NCI-H2227 (cell line): ENCODE measurements around the gene CPPED1.
"Not testable (repeated sequence)": the region's sequence is repeated elsewhere in the genome, so short reads cannot be mapped to it uniquely, and the experiment has no call there.

ENCODE experiments used
- DNase-seq: peaks from one replicate; lab custom pipeline; 2025; ENCODE audit not compliant: unreplicated experiment; lab: John Stamatoyannopoulos, UW

The CPPED1 gene

DNA sequence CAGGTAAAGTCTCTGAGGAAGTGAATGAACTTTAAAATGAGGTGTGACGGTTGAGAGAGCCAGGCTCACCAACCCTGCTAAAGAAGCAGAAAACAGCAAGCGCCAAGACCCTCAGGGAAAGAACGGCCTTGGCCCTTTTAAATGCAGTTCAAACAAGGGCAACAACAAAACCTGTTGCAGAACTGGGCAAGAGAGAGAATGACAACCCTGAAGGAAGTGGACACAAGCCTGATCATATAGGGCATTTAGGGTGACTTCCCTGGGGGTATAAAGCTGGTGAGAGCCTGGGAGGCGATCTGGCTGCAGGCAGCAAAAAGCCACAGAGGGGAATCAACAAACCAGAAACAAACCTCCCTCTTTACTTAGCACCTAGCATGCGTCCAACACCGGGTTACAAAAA, 1.0 kb downstream of the CPPED1 start:
- no peak for DNase-seq

DNA sequence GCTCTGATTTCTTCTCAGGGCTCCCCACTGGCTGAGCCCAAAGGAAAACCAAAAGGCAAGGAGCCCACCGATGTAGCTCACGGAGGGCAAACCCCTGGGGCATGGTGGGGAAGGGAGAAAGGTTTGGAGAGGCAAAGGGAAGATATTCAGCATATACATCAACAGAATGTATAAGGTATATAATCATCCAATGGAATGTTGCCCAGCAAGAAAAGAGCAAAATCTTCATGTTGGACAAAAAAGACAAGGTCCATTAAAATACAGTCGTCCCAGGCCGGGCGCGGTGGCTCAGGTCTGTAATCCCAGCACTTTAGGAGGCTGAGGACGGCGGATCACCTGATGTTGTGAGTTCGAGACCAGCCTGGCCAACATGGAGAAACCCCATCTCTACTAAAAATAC, 1.6 kb downstream of the CPPED1 start:
- DNase-seq: no peak

DNA sequence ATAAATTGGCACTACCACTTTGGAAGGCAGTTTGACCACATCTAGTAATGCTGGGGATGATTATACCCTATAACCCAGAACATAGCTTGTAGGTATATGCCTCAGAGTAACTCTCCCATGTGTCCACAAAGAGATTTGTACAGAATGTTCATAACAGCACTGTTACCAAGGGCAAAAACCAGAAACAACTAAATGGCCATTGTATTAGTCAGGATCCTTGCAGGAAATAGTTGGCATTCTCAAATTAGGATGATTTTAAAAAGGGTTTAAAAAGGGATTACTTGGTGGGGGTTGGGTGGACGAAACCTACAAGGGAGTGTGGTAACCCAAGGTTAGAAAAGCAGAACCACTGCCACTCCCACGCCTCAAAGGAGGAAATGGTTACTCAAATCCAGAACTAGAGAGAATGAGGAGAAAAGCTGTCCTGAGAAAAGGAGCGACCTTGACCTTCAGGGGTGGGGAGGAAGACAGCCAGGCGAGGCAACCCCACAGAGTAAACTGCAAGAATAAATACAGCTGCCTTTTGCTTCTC, 2.1 kb downstream of the CPPED1 start:
- no peak for DNase-seq

DNA sequence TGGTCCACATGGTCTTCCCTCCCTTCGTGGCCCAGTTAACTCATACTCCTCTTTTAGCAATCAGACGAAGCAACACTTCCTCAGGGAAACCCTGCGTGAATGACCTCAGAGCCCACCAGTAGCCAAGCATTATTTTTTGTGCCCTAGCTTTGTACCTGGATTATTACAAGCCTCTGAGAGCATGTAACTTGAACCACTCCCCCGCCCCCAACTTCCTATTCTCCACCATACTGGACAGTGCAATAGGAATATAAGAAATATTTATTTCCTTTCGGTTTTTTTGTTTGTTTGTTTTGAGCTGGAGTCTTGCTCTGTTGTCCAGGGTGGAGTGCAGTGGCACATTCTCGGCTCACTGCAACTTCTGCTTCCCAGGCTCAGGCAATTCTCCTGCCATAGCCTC, 2.9 kb downstream of the CPPED1 start:
- no peak for DNase-seq

DNA sequence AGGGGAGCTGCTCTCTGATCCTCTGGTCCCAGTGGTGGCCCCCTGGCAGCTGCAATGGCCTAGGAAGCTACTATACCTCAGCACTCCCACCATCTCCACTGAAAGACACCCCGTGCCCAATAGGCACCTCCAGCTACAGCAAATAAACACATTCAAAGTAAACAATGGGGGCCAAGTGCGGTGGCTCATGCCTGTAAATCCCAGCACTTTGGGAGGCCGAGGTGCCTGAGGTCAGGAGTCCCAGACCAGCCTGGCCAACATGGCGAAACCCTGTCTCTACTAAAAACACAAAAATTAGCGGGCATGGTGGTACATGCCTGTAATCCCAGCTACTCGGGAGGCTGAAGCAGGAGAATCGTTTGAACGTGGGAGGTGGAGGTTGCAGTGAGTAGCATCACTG, 3.7 kb downstream of the CPPED1 start:
- DNase-seq: not testable (repeated sequence)

DNA sequence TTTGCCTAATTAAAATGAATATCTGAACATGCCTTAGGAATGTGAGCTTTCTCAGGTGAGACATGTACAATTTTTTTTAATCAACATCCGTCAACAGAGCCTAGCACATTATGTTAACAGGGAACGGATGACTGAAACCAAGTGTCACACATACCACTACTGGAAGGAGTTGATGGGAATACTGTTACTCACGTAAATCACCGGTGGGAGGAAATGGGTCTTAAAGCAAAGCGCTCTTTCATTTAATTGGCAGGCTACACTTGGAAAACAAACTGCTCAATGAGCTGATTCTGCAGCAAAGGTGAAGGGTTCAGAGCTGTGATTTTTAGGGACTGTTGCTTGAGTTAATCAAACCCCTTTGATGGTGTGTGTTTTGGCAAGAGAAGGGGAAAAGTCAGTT, 4.8 kb downstream of the CPPED1 start:
- no peak for DNase-seq

DNA sequence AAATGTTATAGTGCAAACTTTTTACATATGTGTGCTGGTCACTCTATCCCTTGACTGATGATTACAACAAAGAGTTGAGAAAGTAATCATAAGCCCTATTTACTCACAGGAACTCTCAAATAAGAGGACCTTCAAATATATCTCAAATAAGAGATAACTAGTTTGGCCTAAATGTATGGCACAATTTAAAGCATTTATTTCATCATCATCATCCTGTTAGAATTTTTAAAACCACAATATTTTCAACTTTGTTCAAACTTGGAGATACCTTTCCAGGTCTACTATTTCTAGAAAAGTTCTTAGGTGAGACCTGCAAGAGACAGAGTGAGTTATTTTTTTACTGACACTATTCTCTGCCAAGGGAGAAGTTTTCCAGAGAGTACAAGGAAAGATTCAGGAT, 5.5 kb downstream of the CPPED1 start:
- DNase-seq: no peak

DNA sequence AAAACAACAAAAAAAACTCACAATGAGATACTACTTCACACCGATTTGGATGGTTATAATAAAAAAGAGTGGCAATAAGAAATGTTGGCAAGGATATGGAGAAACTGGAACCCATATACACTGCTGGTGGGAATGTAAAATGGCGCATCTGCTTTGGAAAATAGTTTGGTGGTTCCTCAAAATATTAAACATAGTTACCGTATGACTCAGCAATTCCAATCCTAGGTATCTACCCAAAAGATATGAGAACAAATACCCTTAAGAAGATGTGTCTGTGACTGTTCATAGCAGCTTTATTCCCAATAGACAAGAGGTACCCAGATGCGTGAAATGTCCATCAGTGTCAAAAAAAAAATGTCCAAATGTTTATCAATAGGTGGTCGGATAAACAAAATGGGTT, 7.2 kb downstream of the CPPED1 start:
- DNase-seq: no peak

DNA sequence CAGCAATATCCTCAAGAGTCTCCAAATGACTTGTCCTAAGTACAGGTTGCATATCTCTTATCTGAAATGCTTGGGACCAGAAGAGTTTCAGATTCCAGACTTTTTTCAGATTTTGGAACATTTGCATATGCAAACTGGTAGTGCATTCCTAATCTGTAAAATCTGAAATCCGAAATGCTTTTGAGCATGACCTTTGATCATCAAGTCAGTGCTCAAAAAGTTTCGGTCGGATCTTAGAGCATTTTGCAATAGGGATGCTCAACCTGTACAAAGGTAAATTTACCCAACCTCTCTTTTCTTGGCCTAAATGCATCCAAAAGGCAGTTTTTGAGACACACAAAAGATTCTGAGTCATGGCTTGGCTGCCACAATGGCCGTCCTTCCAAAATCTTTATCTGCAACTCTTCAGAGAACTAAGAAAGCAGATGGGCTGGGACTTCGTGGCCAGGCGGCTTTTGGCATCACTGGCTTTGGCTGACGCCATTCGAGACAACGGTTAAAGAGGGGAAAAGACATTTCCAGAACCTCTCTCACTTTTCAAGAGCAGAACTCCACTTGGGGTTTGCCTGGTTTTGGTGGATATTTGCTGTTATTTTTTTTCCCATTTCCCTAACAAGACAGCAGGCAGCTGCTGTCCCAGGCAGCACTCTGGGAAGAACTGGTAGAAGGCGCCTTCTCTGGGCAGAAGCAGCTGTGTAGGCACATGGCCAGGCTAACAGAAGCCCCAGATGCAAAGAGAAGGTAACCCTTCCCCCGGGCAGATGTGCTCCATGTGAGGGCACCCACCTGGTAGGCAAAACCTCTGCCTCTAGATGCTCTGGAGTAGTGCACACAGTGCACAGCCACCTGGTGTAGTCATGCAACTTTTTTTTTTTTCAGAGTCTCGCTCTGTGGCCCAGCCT, 8.9 kb downstream of the CPPED1 start:
- DNase-seq: no peak

DNA sequence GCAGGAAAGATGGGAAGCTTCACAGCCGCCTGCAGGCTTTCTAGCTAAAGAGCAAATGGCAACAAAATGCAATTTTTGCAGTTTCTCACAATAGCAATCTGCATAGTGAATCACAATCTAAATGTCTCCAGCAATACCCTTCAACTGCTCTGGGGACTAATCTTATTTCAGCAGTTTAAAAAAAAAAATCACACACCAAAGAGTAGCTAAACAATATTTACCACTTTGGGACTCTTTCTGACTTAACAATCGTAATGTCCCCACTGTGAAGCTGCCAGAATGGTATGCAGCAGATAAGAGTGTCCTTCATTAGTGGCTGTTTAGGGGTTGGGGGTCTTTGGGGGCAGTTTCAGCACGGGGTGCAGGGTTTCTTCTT, 9.8 kb downstream of the CPPED1 start:
- DNase-seq: no peak

DNA sequence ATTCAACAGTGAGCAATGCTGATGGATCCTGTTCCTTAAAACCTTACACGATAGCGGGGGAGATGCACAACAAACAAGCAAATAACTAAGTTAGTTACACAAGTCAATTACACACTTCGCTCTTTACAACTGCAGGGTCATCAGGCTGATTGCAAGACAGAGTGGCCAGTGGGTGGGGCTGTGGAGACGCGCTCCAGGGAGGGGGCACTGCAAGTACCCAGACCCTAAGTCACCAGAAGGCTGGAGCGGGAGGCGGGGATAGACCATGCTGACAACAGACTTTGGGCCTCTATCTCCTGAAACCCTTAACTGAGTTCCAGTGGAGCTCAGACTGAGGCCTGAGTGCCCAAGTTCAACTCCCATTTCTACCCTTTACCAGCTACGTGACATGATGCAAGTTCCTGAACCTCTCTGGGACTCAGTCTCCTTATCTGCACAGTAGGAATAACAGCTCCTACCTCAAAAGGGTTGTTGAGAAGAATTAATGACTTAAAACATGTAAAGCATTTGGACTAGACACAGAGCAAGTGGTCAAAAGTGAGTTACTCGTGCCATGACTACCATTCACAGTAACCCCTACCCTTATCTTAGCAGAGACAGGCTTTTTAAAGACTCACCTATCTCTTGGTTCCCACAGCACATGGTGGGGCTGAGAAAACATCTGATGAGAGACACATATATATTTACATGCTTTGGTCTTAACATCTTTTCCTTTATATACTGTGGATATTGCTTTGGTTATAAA, 10.4 kb downstream of the CPPED1 start:
- DNase-seq: no peak

DNA sequence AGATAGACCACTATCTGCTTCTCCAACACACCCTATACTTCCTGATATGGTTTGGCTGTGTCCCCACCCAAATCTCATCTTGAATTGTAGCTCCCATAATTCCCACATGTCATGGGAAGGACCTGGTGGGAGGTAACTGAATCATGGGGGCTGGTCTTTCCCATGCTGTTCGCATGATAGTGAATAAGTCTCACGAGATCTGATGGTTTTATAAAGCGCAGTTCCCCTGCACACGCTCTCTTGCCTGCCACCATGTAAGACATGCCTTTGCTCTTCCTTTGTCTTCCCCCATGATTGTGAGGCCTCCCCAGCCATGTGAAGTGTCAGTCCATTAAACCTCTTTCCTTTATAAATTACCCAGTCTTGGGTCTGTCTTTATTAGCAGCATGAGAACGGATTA, 11.2 kb downstream of the CPPED1 start:
- not testable (repeated sequence) for DNase-seq

DNA sequence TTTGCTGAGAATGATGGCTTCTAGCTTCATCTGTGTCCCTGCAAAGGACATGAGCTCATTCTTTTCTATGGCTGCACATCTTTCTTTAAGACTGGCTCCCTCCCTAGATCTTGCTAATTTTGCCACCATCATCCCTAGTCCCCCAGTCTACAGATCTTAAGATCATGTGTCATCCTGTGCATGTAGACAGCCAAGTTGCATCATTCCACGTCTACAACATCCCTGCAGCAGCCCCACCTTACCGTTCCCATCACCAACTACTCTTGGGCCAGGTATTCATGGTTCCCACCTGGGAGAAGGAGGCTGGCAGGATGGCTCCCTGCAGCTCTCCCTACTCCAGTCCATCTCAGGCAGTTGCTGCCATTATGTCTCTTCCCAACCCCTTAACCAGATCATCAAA, 12.3 kb downstream of the CPPED1 start:
- DNase-seq: no peak

DNA sequence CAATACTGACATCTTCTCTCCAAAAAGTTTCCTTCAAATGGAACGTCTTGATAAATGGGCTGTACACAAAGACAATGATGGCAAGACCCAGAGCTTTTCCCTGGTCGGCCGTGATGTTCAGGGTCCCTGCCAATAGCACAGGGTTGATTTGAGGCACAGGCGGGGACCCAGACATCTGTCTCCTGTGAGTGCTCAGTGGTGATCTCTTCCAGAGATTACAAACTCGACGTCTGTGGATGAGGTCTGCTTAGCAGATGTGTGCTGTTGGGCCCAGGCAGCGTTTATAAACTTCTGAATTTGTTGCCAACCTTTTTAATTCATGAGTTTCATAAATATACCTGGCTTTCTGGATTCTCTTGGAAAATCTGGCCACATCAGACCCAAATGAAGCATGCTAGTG, 14.9 kb downstream of the CPPED1 start:
- DNase-seq: no peak

DNA sequence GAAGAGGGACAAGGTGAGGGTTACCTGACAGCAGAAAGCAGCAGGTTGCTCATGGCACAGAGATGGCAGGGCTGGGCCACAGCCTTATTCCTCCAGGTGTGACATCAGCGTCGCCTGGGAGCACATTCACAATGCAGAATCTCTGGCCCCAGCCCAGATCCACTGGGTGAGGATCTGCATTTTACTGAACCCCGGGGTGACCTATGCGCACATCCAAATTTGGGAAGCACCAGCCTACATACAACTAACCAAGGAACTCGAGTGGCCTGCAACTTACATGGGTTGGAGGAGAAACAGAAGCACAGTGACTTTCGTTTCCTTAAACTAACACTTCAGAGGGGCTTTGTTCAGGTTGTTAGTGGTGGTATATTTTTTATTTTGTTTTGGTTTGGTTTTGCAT, 17.6 kb downstream of the CPPED1 start:
- no peak for DNase-seq

DNA sequence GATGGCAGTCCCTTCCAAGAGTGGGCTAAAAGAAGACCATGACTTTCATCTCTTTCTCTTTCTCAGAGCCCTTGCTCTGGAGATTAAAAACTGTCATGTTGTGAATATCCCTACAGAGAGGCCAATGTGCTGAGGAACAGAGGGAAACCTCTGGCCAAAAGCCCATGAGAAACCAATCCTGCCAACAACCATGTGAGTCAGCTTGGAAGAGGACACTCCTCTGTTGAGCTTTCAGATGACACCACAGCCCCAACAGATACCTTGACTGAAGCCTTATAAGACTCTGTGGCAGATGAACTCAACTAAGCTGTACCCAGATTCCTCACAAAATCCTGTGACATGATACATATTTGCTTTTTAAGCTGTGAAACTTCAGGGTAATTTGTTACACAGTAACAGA, 19.6 kb downstream of the CPPED1 start:
- DNase-seq: no peak

DNA sequence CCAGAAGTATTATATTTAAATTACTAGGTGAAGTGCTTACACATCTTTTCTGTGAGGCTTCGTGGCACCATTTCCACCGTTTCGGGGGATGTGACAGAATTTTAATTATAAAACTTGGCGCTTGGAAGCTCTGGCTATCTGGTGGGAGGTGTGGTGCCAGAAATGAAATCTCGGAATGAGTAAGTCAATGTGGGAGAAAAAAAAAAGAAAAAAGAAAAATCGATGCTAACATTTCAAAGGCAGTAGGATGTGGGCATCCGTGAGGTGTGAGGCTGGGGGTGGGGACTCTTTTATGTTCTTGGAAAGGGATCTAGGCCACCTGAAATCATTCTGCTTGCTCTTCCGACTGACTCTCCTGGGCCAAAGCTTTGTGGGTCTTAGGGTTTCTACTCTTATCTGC, 21.9 kb downstream of the CPPED1 start:
- no peak for DNase-seq

DNA sequence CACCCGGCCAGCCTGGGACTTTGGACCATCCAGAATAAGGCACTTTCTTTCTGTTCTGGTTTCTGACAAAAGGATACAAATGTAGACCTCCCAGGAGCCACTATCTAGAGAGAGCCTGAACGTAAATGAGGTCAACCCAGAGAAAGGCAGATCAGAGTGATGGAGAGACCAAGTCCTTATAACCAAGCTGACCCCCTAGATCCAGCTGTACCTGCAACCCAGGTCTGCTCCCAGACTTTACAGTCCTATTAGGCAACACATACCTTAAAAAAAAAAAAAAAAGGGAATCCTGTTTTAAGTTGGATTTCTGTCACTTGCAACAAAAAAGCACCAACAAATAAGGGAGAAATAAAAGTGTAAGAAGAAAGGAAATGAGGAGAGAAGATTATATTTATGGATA, 23.2 kb downstream of the CPPED1 start:
- no peak for DNase-seq

DNA sequence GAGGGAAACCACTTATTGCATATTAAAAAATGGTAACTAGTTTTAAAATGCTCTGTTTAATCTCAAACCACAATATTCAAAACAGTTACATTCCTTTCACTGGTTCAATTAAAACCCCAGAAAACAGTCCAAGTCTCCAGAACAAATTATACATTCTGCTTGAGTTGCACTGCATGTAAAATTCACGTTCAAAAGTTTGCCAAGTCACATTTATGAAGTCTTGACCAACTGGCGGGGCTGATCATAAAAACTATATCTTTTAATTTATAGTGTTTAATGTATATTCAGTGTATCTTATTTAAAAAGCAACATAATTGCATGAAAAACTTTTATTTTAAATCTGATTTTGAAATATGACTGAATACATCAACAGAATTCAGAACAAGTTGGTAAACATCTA, 25.0 kb downstream of the CPPED1 start:
- DNase-seq: no peak

DNA sequence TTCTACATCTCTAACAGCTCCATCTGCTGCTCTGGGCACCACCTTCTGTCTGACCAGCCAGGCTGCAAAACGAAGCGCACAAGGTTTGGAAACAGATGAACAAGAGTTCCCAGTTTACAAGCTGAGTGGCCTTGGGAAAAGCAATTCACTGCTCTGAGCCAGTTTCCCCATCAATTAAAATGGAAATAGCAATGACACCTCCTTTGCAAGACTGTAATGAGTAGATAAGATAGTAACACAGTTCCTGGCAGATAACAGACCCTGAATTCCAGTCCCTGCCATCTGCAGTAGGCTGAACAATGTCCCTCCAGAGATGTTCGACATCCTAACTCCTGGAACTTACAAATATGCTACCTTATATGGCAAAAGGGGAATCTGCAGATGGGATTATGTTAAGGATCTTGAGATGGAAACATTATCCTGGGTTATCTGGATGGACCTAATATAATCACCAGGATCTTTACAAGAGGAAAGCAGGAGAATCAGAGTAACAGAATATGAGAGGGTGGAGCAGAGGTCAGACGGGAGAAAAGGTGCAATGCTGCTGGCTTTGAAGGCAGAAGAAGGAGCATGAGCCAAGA, 27.9 kb downstream of the CPPED1 start:
- no peak for DNase-seq

DNA sequence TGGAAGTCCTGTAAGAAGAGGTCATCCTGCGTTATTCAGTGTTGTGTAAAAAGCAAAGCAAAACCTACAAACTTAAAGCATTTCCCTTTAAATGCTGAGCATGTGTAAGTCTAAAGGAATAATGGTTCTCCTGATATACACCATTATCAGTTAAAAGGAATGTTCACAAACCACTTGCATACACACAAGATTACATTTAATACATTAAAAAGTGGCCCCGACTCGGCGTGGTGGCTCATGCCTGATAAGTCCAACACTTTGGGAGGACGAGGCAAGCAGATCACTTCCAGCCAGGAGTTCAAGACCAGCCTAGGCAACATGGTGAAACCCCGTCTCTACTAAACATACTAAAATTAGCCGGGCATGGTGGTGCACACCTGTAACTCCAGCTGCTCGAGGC, 30.5 kb downstream of the CPPED1 start:
- DNase-seq: no peak

DNA sequence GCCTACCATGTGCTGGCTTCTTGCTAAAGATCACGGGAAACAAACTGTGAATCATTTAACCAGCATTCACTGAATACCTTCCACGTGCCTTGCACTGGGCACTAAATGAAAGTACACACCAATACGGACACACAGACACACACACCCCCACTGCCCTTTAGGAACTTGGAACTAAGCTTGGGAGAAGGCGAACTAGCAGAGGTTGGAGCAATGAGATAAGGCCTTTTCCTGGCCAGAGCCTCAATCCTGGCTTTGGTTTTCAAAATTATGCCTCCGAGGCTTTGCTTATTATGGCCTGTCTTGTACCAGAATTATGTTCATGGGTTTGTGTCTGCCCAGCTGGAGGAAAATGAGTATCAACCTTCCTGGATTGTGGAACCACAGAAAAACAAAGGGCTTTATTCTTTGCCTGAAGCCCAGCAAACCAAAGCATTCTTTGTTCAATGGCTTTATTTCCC, 32.3 kb downstream of the CPPED1 start:
- no peak for DNase-seq
